WI38 (cell line): Measurements from ENCODE around the gene XAGE1B.
"Not testable (repeated sequence)": the region's sequence is repeated elsewhere in the genome, so short reads cannot be mapped to it uniquely, and the experiment has no call there.

ENCODE experiments used
- H3K4me3 ChIP-seq: 2 replicates; pipeline ENCODE4 v1.5.1; 2011; ENCODE audit warnings: low read depth, mild to moderate bottlenecking, control low read depth, low read length
- CTCF ChIP-seq: IDR thresholded peaks from 2 replicates; pipeline ENCODE4 v1.5.1; 2012; ENCODE audit warnings: low read depth, mild to moderate bottlenecking, control low read depth, low read length

Gene XAGE1B

GRCh38 chrX:52509916-52510315, 6.9 kb downstream of the XAGE1B start:
- no peak overlapping the region for H3K4me3 ChIP-seq
- TF ChIP-seq CTCF = no peak

- TF ChIP-seq CTCF = no peak
- H3K4me3 ChIP-seq = no peak overlapping the region
These were observed 9.5 kb downstream of the XAGE1B start for GRCh38 chrX:52507331-52507730.

- no peak for TF ChIP-seq CTCF
- H3K4me3 ChIP-seq = no peak overlapping the region
These were observed 12.3 kb downstream of the XAGE1B start for GRCh38 chrX:52504551-52504950.

GRCh38 chrX:52501362-52501761, 15.5 kb downstream of the XAGE1B start:
- not testable (repeated sequence) for H3K4me3 ChIP-seq

GRCh38 chrX:52496419-52496772, 20.5 kb downstream of the XAGE1B start:
- H3K4me3 ChIP-seq = not testable (repeated sequence)

- H3K4me3 ChIP-seq = not testable (repeated sequence)
These were observed 21.1 kb downstream of the XAGE1B start, which contains the start of gene XAGE1A for GRCh38 chrX:52495545-52496418. Gene XAGE1A (plus strand): TSS chrX:52495808. CDS start chrX:52497362, 1,554 bp downstream.

- not testable (repeated sequence) for H3K4me3 ChIP-seq
These were observed 45.6 kb downstream of the XAGE1B start for GRCh38 chrX:52471301-52471700.
